GM18873 (cell line): ENCODE measurements around the gene BARHL1.
"Not testable (repeated sequence)": the region's sequence is repeated elsewhere in the genome, so short reads cannot be mapped to it uniquely, and the experiment has no call there.

ENCODE experiments used
- ATAC-seq: cut with Tn5 transposase; IDR thresholded peaks from one replicate; pipeline ENCODE4 v1.9.1; 2021; ENCODE audit warnings: mild to moderate bottlenecking, moderate library complexity, moderate number of reproducible peaks; ENCODE audit not compliant: unreplicated experiment, low FRiP score

The BARHL1 gene

DNA sequence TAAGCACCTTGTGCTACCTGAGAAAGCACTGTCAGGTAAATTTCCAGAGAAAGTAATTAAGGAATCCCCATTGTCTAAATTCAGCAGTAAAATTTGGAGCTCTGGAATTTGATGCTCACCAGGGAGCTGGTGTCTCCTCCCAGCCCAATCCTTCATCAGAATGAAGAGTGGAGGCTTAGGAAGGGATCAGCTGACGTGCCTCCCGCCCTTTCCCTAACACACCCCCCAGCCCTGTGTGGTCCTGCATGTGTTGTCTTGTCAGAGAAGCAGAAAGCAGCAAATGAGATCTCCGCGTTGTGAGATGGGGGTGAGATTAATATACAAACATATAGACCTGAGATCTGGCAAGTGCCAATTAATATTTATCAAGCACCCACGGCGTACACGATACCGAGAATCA lies 26.9 kb upstream of the BARHL1 start:
- no peak for ATAC-seq

DNA sequence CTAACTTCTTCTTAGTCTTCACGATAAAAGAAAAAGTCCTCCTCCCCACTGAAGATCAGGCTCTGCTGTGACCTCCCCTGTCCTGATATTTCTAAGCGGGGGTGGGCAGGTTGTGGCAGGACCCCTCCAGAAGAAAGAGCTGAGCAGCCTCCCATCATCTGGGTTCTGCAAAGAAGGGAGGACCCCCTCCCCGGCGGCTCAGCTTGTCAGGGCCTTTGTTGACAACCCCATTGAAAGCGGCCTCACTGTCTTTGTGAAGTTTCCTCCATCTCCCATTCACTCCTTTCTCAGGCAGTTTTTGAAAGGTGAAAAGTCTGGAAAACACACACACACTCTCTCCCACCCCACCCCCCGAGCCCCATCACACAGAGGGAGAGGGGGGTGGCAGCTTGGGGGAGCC lies 26.2 kb upstream of the BARHL1 start:
- ATAC-seq, result no peak

DNA sequence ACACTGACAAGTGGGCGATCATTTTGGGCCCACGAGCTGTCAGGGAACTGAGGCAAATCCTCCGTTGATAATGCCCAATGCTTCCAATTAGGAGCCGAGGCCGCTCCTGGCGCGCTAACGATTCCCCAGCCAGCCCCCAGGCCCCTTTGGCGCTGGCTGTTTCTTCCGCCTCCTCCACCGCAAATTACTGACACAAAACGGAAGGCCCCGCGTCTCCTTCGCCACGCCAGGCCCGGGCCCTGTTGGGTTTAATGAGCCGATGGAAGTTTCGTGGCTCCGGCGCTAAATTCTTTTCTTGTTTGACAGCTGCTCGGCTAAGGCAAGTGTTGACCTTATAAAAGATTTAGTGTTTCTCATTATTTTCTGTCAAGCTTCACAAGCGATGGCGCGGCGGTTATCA lies 25.7 kb upstream of the BARHL1 start:
- no peak for ATAC-seq

- ATAC-seq, result no peak
Measured at GRCh38 chr9:132557159-132557558, 25.2 kb upstream of the BARHL1 start.

- ATAC-seq, result no peak
Measured at GRCh38 chr9:132559711-132560110, 22.7 kb upstream of the BARHL1 start.

GRCh38 chr9:132560616-132561202 lies 21.7 kb upstream of the BARHL1 start:
- no peak for ATAC-seq

DNA sequence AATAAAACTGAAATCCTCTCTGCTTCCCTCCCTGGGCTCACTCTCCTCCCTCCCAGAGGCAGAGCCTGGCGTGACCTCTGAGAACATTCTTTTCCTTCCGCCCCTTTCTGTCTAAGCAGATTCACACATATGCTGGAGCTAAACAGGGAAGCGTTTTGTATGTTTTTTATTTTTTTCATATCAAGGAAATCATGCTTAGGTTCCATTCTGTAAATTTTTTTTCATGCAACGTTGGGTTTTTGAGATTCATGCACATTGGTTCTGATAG lies 20.2 kb upstream of the BARHL1 start:
- ATAC-seq, result no peak

DNA sequence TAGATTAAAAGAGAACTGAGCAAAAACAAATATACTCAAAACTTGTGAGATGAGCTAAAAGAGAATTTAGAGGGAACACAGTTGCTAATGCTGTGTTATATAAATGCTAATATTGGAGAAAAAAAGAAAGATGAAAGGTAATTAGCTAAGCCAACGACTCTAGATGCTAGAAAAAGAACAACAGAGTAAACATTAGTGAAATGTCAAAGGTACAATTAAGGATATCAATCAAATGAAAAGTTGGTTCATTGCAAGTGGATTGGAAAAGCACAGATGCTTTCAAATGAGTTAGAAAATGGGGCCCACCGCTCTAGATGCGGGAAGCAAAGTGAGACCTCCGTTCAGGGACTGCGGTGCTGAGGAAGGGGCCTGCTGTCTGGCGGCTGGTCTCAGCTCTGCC lies 17.9 kb upstream of the BARHL1 start:
- ATAC-seq, result no peak

GRCh38 chr9:132568787-132569186 lies 13.6 kb upstream of the BARHL1 start:
- ATAC-seq, result not testable (repeated sequence)

DNA sequence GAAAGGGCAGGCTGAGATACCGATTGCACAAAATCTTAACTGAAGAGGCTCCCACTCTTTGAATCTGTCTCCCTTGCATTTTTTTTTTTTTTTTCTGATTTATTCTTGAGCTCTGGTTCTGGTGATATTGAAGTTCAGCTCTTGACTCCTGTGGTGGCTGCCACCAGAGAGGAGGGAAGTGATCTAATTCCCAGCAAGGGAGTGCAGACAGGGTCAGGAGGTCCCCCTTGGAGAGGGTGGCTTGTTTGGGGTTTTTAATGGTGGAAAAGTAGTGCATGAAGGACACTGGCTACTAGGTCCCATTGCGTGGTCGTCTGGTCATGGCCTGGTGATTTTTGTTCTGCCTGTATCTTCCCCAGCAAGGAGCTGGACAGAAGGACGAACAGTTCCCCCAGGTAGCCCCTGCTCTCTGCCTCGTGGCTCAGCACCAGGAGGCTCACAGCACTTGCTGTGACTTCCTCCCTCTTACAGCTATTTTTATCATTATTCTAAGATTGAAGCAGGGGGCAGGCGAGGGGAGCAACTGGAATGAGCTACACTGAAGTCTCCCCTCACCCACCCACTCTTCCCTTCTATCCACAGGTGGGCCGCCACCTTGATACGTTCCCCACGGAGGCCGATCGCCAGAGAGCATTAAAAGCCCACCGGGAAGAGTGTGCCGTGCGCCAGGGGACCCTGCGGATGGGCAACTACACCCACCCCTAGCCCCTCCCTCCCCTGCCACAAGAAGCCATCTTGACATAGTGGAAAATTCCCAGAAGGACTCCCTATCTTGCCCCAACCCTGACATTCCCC lies 10.4 kb upstream of the BARHL1 start:
- no peak for ATAC-seq

DNA sequence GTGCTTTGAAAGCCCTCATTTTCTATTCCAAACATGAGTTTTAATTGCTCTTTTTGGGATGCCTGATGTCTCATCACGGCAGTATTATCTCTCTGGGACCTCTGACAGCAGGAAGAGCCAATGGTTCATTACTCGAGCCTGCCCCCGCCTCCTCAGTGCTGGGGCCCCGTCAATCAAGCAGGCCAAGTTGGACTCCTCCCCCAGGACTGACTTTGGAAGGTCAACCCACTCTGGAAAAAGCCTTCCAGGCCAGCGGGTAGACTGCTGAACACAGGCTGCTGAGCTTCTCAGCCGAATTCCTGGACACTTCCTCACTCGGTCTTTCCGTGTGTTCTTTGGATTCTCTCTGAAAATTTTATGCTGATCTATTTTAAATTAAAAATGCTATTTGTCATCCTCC lies 9.5 kb upstream of the BARHL1 start:
- ATAC-seq, result no peak

GRCh38 chr9:132575005-132575609 lies 7.3 kb upstream of the BARHL1 start:
- ATAC-seq, result no peak

DNA sequence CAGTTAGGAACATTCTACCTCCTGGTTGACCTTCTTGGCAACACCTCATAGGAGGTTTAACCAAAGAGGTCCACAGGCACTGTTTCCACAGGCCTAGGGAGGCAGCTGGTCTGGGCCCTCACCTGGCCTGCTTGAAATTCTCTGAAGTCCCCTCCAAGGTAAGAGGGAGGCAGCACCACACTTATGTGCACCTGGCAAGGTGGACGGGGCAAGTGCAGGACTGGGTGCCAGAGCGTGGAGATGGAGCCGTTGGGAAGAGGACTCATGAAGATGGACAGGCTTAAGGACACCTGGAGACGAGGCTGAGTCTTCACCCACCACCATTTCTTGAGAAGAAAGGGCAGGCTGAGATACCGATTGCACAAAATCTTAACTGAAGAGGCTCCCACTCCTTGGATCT lies 6.6 kb upstream of the BARHL1 start:
- no peak for ATAC-seq

GRCh38 chr9:132577119-132577518 lies 5.3 kb upstream of the BARHL1 start:
- ATAC-seq, result no peak

- ATAC-seq, result no peak
Measured at GRCh38 chr9:132578367-132578932, 4.0 kb upstream of the BARHL1 start.

GRCh38 chr9:132579427-132579798 lies 3.0 kb upstream of the BARHL1 start:
- ATAC-seq, result no peak

- no peak for ATAC-seq
Measured at GRCh38 chr9:132582786-132583583, 579 bp downstream of the BARHL1 start.

DNA sequence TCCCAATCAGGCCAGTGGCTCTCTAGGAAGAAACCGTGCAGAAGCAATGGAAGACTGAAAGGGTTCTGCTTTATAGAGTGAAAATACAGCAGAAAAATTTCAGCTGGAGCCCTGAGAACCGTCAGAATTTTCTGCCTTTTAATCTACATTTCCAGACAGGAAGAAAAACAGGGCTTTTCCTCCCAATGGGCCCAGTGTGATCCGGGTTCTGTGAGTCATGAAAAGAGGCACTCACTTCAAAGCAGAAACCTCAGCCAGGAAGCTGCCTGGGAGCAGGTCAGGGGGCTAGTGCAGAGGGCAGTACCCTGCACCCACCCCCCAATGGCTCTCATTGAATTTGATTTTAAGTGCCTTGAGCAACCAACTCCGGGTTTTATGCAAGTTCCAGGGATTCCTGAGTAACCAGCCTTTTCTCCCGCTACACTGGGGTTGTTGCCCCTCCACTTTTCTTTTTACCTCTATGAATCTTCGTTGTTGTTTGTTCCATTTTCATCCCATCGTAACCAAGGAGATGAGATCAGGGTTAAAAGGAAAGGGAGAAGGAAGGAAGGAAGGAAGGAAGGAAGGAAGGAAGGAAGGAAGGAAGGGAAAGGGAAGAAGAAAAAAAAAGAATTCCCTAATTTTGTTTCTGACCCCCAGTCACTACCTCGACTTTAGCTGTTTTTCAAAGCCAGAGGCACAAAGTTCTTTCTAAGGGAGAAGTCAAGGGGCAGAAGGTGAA lies 1.3 kb downstream of the BARHL1 start:
- no peak for ATAC-seq

- ATAC-seq, result no peak
Measured at GRCh38 chr9:132584601-132585560, 2.5 kb downstream of the BARHL1 start.
